HFFc6 (cell line): ENCODE results near the gene VWA1. TPM values are rescaled to one million over a fixed set of nuclear protein-coding genes. Genes with fewer than 3 reads are reported as not detected.

Experiments
- DNase-seq: peaks from one replicate; pipeline ENCODE4 v3.0.0-alpha.2; 2018
- H3K27ac Mint-ChIP-seq: 2 replicates; pipeline ENCODE4 v1.8.0; 2020; ENCODE audit warnings: mild to moderate bottlenecking, mixed read lengths
- H3K27me3 Mint-ChIP-seq: 2 replicates; pipeline ENCODE4 v1.8.0; 2021; ENCODE audit warnings: mild to moderate bottlenecking, moderate library complexity, mixed read lengths; ENCODE audit not compliant: insufficient read depth
- H3K36me3 Mint-ChIP-seq: 2 replicates; pipeline ENCODE4 v1.8.0; 2021; ENCODE audit warnings: low read depth, mixed read lengths
- H3K4me1 Mint-ChIP-seq: 2 replicates; pipeline ENCODE4 v1.8.0; 2020; ENCODE audit warnings: low read depth, mixed read lengths
- H3K4me3 Mint-ChIP-seq: 2 replicates; pipeline ENCODE4 v1.8.0; 2020; ENCODE audit warnings: mild to moderate bottlenecking, moderate library complexity, mixed read lengths
- H3K9me3 Mint-ChIP-seq: 2 replicates; pipeline ENCODE4 v1.8.0; 2020; ENCODE audit warnings: mild to moderate bottlenecking, mixed read lengths
- total RNA-seq, 6 experiments: library from RNA; stranded (reverse); fragmentation: NEBNext Ultra II Directional; extraction: Animal tissue kit (Norgen Biotek cat#: 25700); gene quantifications; 2 replicates in 1 of 6; 3 replicates in 5 of 6; pipeline ENCODE4 v1.2.3, GENCODE V29; 2021
- TF ChIP-seq, protein P1 (sequence below): fragments of 200-600 bp; sonication (generic); IDR thresholded peaks from 2 replicates; pipeline ENCODE4 v1.5.0; 2021; ENCODE audit warnings: antibody characterized with exemption, mild to moderate bottlenecking

Gene VWA1
- total RNA-seq, 6 experiments from 2014 or later: 0.12 to 0.33 (median 0.24) TPM; not detected in 1

DNA sequence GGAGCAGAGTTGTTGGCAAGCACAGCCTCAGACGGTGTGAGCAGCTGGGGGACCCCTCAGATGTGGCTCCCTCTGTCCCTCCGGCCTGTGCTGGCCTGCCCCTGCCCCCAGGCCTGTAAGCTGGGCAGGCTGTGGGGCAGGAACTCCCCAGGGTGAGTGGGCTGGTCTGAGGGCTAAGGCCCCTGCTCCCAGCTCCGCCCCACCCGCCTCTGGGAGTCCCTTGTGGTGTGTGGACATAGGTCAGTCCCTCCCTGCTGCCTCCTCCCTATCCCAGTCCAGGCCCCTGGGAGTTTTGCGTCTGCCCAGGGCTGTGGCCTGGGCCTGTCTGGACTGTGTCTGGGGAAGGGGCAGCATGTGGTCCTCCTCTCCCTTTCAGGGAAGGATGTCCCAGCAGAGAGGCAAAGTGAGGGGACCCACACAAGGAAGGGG lies 3.6 kb upstream of the VWA1 start:
- Mint-ChIP-seq H3K9me3 (peaks cover 5% of the 10 kb centered on the region), H3K27me3 (peaks cover 6% of the 10 kb centered on the region; the same call in 1 of the 2 replicates), H3K4me1 (peaks cover 9% of the 10 kb centered on the region; the same call in 1 of the 2 replicates), H3K36me3 (no peaks in the 10 kb centered on the region), H3K4me3 (no peak overlapping the region), H3K27ac (no peak overlapping the region)
- TF ChIP-seq, protein P1, sequence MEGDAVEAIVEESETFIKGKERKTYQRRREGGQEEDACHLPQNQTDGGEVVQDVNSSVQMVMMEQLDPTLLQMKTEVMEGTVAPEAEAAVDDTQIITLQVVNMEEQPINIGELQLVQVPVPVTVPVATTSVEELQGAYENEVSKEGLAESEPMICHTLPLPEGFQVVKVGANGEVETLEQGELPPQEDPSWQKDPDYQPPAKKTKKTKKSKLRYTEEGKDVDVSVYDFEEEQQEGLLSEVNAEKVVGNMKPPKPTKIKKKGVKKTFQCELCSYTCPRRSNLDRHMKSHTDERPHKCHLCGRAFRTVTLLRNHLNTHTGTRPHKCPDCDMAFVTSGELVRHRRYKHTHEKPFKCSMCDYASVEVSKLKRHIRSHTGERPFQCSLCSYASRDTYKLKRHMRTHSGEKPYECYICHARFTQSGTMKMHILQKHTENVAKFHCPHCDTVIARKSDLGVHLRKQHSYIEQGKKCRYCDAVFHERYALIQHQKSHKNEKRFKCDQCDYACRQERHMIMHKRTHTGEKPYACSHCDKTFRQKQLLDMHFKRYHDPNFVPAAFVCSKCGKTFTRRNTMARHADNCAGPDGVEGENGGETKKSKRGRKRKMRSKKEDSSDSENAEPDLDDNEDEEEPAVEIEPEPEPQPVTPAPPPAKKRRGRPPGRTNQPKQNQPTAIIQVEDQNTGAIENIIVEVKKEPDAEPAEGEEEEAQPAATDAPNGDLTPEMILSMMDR: no peak
- DNase-seq: no peak

DNA sequence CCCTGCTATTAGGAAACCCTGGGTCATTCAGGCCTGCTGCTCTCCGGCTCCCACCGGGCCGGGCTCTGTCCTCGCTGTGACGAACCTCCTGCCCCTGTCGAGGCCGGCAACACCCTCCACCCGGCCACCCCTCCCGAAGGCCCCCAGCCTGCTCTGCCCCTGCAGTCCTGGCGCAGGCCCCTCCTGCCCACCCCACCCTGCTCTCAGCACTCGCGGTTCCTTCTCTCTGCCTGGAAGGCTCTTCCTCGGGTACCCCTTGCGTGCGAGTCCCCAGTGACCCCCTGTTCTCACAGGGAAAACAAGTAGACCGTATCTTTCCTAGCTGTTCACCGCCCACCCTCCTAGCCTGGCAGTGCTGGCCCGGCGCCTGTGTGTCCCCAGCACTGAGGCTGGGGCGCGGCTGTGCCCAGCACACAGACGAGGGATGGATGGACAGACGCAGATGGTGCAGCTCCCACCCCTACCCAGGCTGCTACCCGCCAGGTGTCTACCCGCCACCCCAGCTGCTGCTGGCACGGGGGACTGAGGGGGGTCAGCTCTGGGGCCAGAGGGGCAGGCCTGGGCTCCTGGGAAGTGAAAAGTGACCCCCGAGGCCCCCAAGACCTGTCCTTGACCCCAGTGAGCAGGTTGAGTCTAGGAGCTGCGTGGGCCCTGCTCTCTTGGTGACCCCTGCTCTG lies 3.1 kb upstream of the VWA1 start:
- Mint-ChIP-seq H3K4me3 (no peak overlapping the region), H3K4me1 (peaks cover 9% of the 10 kb centered on the region; the same call in 1 of the 2 replicates), H3K27me3 (peaks cover 6% of the 10 kb centered on the region; the same call in 1 of the 2 replicates), H3K27ac (no peak overlapping the region), H3K9me3 (peaks cover 5% of the 10 kb centered on the region), H3K36me3 (no peaks in the 10 kb centered on the region)
- no peak for DNase-seq
- TF ChIP-seq, protein P1: no peak

DNA sequence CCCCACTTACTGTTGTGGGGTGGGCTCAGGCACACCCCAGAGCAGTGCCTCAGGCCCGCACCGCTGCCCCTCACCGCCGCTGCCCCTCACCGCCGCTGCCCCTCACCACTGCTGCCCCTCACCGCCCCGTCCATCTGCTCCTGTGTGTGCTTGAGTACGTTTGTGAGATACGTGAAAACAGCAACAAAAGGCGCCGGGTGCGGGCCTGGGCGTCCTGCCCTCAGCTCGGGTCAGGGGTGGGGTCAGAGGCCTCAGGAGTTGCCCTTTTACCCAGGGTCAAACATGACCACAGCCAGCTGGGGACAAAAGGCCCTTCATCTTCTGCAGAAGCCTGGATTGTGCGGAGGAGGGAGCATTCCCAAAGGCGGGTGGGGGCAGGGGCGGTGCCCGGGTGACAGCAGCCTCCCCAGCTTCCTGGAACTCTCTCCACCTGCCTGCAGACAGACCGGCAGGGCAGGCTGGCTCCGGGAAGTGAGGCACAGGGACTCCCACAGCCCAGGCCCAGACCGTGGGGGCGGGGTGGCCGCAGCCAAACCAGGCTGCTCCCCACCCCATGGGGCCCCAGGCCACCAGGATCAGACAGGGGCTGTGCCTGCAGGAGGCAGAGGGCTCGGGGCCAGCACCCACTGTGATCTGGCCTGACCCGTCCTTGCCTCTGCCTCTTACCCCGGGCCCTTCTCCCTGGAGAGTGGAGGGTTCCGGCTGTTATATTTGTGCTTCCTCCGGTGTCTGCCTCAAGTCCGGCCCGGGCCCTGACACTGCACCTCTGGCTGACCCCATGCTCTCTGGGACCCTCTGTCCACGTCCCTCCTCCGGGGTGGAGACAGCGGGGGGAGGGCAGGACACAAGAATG lies 2.3 kb upstream of the VWA1 start:
- DNase-seq: no peak
- Mint-ChIP-seq H3K27ac (no peak overlapping the region), H3K27me3 (peaks cover 6% of the 10 kb centered on the region; the same call in 1 of the 2 replicates), H3K36me3 (no peaks in the 10 kb centered on the region), H3K9me3 (peaks cover 5% of the 10 kb centered on the region), H3K4me1 (peaks cover 9% of the 10 kb centered on the region; the same call in 1 of the 2 replicates), H3K4me3 (no peak overlapping the region)
- TF ChIP-seq, protein P1: no peak

DNA sequence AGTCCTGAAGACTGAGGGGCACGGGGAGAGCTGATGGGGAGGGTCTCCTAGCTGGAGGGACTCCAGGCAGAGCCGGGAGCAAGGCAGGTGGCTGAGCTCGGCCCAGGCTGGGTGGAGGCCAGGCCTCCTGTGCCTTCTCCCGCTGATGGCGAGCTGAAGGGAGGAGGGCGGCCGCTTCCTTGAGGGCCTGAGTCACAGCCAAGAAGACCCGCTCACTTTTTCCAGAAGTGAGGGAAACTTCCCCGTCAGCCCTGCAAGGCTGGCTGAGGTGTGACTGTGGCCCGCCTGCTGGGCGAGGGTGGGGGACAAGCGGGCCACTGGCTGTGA lies 1.7 kb upstream of the VWA1 start:
- no peaks in the 10 kb centered on the region for H3K9me3 Mint-ChIP-seq
- H3K36me3 Mint-ChIP-seq: no peaks in the 10 kb centered on the region
- DNase-seq: no peak
- H3K4me3 Mint-ChIP-seq: no peak overlapping the region
- H3K4me1 Mint-ChIP-seq: peaks cover 9% of the 10 kb centered on the region; the same call in 1 of the 2 replicates
- H3K27me3 Mint-ChIP-seq: peaks cover 4% of the 10 kb centered on the region; the same call in 1 of the 2 replicates
- H3K27ac Mint-ChIP-seq: no peak overlapping the region
- TF ChIP-seq, protein P1: no peak

DNA sequence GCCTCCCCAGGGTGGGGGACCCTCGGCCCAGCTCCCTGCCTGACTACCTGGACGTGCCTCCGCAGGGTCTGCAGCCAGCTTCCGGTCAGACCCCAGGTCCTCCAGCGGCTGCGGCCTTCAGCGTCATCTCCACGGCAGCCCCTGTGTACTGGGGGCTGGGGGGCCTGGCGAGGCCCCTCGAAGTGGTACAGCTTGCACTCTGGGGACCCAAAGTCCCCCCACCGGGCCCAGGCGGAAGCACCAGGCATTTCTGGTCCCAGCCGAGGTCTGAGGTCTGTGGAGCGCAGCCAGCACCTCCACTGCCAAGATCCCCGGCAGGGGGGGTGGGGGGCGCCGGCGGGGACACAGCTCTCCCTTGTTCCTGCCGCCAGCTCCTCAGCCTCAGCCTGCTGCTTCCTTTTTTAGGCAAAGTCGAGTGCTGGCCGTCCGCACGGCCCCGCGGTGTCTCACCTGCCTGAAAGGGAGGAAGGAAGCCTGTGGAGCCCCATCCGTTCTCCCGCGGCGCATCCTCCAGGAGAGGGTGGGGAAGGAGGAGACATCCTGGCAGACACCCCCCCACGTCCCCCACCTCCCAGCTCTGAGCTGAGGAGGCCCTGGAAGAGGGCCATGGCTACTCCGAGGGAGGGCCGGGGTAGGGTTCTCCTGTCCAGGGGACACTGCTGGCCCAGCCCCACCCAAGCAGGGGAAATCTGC lies 1.2 kb upstream of the VWA1 start:
- Mint-ChIP-seq H3K4me3 (no peak overlapping the region), H3K9me3 (no peaks in the 10 kb centered on the region), H3K27ac (no peak overlapping the region), H3K27me3 (peaks cover 4% of the 10 kb centered on the region; the same call in 1 of the 2 replicates), H3K4me1 (peaks cover 9% of the 10 kb centered on the region; the same call in 1 of the 2 replicates), H3K36me3 (no peaks in the 10 kb centered on the region)
- TF ChIP-seq, protein P1: no peak
- DNase-seq: no peak
